Peyer's patch (tissue), 4 donors: ENCODE data around the gene LPIN1.

Experiments
- POLR2A ChIP-seq, 2 donors: fragments of 450-650 bp; IDR thresholded peaks; one replicate each; pipeline ENCODE4 v1.5.1; 2017; ENCODE audit warnings: antibody characterized with exemption in 2 of 2, mild to moderate bottlenecking in 2 of 2, moderate library complexity in 2 of 2
- TF ChIP-seq, protein P1 (sequence below), 6 experiments: fragments of 450-650 bp in 4 of 6; fragments of 200-600 bp in 2 of 6; sonication (generic) in 1 of 6; IDR thresholded peaks; one replicate each; pipeline ENCODE4 v1.5.1; 2017 to 2019; ENCODE audit warnings: antibody characterized with exemption in 6 of 6, mild to moderate bottlenecking in 3 of 6, moderate library complexity in 1 of 6

- TF ChIP-seq, protein P1, sequence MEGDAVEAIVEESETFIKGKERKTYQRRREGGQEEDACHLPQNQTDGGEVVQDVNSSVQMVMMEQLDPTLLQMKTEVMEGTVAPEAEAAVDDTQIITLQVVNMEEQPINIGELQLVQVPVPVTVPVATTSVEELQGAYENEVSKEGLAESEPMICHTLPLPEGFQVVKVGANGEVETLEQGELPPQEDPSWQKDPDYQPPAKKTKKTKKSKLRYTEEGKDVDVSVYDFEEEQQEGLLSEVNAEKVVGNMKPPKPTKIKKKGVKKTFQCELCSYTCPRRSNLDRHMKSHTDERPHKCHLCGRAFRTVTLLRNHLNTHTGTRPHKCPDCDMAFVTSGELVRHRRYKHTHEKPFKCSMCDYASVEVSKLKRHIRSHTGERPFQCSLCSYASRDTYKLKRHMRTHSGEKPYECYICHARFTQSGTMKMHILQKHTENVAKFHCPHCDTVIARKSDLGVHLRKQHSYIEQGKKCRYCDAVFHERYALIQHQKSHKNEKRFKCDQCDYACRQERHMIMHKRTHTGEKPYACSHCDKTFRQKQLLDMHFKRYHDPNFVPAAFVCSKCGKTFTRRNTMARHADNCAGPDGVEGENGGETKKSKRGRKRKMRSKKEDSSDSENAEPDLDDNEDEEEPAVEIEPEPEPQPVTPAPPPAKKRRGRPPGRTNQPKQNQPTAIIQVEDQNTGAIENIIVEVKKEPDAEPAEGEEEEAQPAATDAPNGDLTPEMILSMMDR (IDR thresholded peaks at IDR 0.05), result no peak
- TF ChIP-seq POLR2A (IDR thresholded peaks at IDR 0.05), result no peak
Observed at GRCh38 chr2:11748861-11749645, 2.6 kb downstream of the LPIN1 start.
